Nephron progenitor cell (in vitro differentiated cells): ENCODE results near the gene PEX7.

ENCODE experiments used
- DNase-seq: peaks from one replicate; pipeline ENCODE4 v3.0.0; 2021
- H3K27ac Mint-ChIP-seq: 2 replicates; pipeline ENCODE4 v1.8.0; 2021; ENCODE audit warnings: mild to moderate bottlenecking, moderate library complexity, mixed read lengths
- H3K27me3 Mint-ChIP-seq: 2 replicates; pipeline ENCODE4 v1.8.0; 2021; ENCODE audit warnings: mild to moderate bottlenecking, low read depth, mixed read lengths; ENCODE audit not compliant: poor library complexity
- H3K36me3 Mint-ChIP-seq: 2 replicates; pipeline ENCODE4 v1.8.0; 2021; ENCODE audit warnings: low read depth, mixed read lengths
- H3K4me1 Mint-ChIP-seq: 2 replicates; pipeline ENCODE4 v1.8.0; 2021; ENCODE audit warnings: mixed read lengths
- H3K4me3 Mint-ChIP-seq: 2 replicates; pipeline ENCODE4 v1.8.0; 2021; ENCODE audit warnings: mild to moderate bottlenecking, moderate library complexity, mixed read lengths
- H3K9me3 Mint-ChIP-seq: 2 replicates; pipeline ENCODE4 v1.8.0; 2021; ENCODE audit warnings: mild to moderate bottlenecking, moderate library complexity, mixed read lengths
- TF ChIP-seq, protein P1 (sequence below): fragments of 200-600 bp; sonication (generic); IDR thresholded peaks from 2 replicates; pipeline ENCODE4 v1.5.0; 2021; ENCODE audit warnings: antibody characterized with exemption

The PEX7 gene

GRCh38 chr6:136783495-136784270, 38.7 kb upstream of the PEX7 start:
- DNase-seq = no peak

DNA sequence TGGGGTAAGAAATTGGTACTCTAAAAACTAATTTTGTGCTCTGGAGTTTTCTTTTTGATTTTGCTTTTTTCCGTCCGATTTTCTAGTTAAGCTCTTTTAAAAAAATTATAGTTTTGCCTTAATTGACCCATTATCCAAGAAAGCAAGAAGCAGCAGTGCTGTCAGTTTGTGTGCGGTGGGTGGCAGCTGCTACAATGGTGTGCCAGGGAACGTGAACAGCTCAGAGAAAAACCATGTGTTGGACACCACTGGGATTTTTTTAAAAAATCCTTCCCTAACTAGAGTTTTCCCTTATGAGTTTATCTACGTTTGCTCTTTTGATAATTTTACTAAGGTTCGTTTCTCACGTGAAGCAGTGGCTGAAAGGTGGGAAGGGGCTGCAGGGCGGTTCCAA, 38.1 kb upstream of the PEX7 start:
- Mint-ChIP-seq H3K4me3 (no peak overlapping the region), H3K27me3 (peaks cover 32% of the 10 kb centered on the region), H3K9me3 (no peaks in the 10 kb centered on the region), H3K4me1 (peaks cover 7% of the 10 kb centered on the region), H3K27ac (no peak overlapping the region), H3K36me3 (no peaks in the 10 kb centered on the region)
- TF ChIP-seq, protein P1, sequence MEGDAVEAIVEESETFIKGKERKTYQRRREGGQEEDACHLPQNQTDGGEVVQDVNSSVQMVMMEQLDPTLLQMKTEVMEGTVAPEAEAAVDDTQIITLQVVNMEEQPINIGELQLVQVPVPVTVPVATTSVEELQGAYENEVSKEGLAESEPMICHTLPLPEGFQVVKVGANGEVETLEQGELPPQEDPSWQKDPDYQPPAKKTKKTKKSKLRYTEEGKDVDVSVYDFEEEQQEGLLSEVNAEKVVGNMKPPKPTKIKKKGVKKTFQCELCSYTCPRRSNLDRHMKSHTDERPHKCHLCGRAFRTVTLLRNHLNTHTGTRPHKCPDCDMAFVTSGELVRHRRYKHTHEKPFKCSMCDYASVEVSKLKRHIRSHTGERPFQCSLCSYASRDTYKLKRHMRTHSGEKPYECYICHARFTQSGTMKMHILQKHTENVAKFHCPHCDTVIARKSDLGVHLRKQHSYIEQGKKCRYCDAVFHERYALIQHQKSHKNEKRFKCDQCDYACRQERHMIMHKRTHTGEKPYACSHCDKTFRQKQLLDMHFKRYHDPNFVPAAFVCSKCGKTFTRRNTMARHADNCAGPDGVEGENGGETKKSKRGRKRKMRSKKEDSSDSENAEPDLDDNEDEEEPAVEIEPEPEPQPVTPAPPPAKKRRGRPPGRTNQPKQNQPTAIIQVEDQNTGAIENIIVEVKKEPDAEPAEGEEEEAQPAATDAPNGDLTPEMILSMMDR = no peak
- DNase-seq = no peak

More at GRCh38 chr6:136783495-136784270, 38.7 kb upstream of the PEX7 start:
- Mint-ChIP-seq H3K9me3 (no peaks in the 10 kb centered on the region), H3K4me3 (no peak overlapping the region), H3K4me1 (peaks cover 7% of the 10 kb centered on the region), H3K27me3 (peaks cover 27% of the 10 kb centered on the region), H3K36me3 (no peaks in the 10 kb centered on the region), H3K27ac (no peak overlapping the region)
- TF ChIP-seq, protein P1 = no peak

GRCh38 chr6:136784910-136785746, 37.3 kb upstream of the PEX7 start:
- no peak for DNase-seq
- H3K27ac Mint-ChIP-seq = peak overlapping the region; percentile 50
- peaks cover 41% of the 10 kb centered on the region for H3K27me3 Mint-ChIP-seq
- TF ChIP-seq, protein P1 = no peak
- peaks cover 3% of the 10 kb centered on the region for H3K4me1 Mint-ChIP-seq
- no peak overlapping the region for H3K4me3 Mint-ChIP-seq
- no peaks in the 10 kb centered on the region for H3K9me3 Mint-ChIP-seq
- no peaks in the 10 kb centered on the region for H3K36me3 Mint-ChIP-seq

- Mint-ChIP-seq H3K27me3 (peaks cover 56% of the 10 kb centered on the region), H3K36me3 (no peaks in the 10 kb centered on the region), H3K4me1 (peaks cover 7% of the 10 kb centered on the region), H3K9me3 (no peaks in the 10 kb centered on the region), H3K27ac (no peak overlapping the region), H3K4me3 (no peak overlapping the region)
- TF ChIP-seq, protein P1 = no peak
- no peak for DNase-seq
Observed at GRCh38 chr6:136786658-136787057, 35.7 kb upstream of the PEX7 start.

GRCh38 chr6:136787726-136788068, 34.7 kb upstream of the PEX7 start:
- Mint-ChIP-seq H3K36me3 (no peaks in the 10 kb centered on the region), H3K9me3 (no peaks in the 10 kb centered on the region), H3K4me3 (no peak overlapping the region), H3K27me3 (peaks cover 62% of the 10 kb centered on the region), H3K27ac (no peak overlapping the region), H3K4me1 (peaks cover 7% of the 10 kb centered on the region)
- no peak for DNase-seq
- TF ChIP-seq, protein P1 = no peak
